Stimulated activated CD8-positive, alpha-beta memory T cell treated with anti-CD3 and anti-CD28 coated beads, Interleukin-12 subunit alpha, Interleukin-12 subunit beta, amount 100 ng/mL, for 1 hour (primary cell): Measurements from ENCODE around the gene TMEM233.
"Not testable (repeated sequence)": the region's sequence is repeated elsewhere in the genome, so short reads cannot be mapped to it uniquely, and the experiment has no call there.

Experiments
- DNase-seq: peaks from one replicate; pipeline ENCODE4 v3.0.0-alpha.2; 2020; ENCODE audit warnings: low read depth

TMEM233 gene

GRCh38 chr12:119658166-119658565, 64.6 kb downstream of the TMEM233 start:
- not testable (repeated sequence) for DNase-seq

- peak; percentile 24 for DNase-seq
These were observed 65.8 kb downstream of the TMEM233 start for GRCh38 chr12:119659289-119659897.

GRCh38 chr12:119660076-119660475, 66.5 kb downstream of the TMEM233 start:
- DNase-seq: no peak

- DNase-seq: no peak
These were observed 68.3 kb downstream of the TMEM233 start for GRCh38 chr12:119661882-119662281.

- no peak for DNase-seq
These were observed 71.1 kb downstream of the TMEM233 start for GRCh38 chr12:119664642-119665041.

- DNase-seq: no peak
These were observed 71.8 kb downstream of the TMEM233 start for GRCh38 chr12:119665164-119665929.

- DNase-seq: no peak
These were observed 72.7 kb downstream of the TMEM233 start for GRCh38 chr12:119666226-119666795.

GRCh38 chr12:119666900-119667576, 73.5 kb downstream of the TMEM233 start:
- DNase-seq: no peak

GRCh38 chr12:119667577-119668323, 74.2 kb downstream of the TMEM233 start, which contains the start of gene PRKAB1:
Gene PRKAB1 (plus strand): TSS chr12:119668133. CDS start chr12:119668245, 112 bp downstream.
- peak; percentile 89 for DNase-seq

- peak; percentile 5 for DNase-seq
These were observed 74.8 kb downstream of the TMEM233 start for GRCh38 chr12:119668324-119668841.

- no peak for DNase-seq
These were observed 76.3 kb downstream of the TMEM233 start for GRCh38 chr12:119669744-119670472.

- DNase-seq: no peak
These were observed 77.5 kb downstream of the TMEM233 start for GRCh38 chr12:119671070-119671469.

GRCh38 chr12:119672194-119672593, 78.6 kb downstream of the TMEM233 start:
- no peak for DNase-seq

- DNase-seq: no peak
These were observed 80.1 kb downstream of the TMEM233 start for GRCh38 chr12:119673634-119674033.

GRCh38 chr12:119674560-119674959, 81.0 kb downstream of the TMEM233 start:
- DNase-seq: no peak

- DNase-seq: no peak
These were observed 82.4 kb downstream of the TMEM233 start for GRCh38 chr12:119676022-119676421.

- DNase-seq: no peak
These were observed 83.0 kb downstream of the TMEM233 start for GRCh38 chr12:119676573-119676972.

- DNase-seq: no peak
These were observed 84.9 kb downstream of the TMEM233 start for GRCh38 chr12:119678459-119678858.

- no peak for DNase-seq
These were observed 85.5 kb downstream of the TMEM233 start for GRCh38 chr12:119679081-119679480.

- no peak for DNase-seq
These were observed 85.9 kb downstream of the TMEM233 start for GRCh38 chr12:119679490-119679889.

- DNase-seq: no peak
These were observed 87.5 kb downstream of the TMEM233 start for GRCh38 chr12:119681111-119681510.
